Esophagus muscularis mucosa (tissue), 3 donors: Measurements from ENCODE around the gene ZCCHC9.

ENCODE experiments used
- CTCF ChIP-seq, 3 experiments: fragments of 200-600 bp in 2 of 3; fragments of 450-650 bp in 1 of 3; sonication (generic) in 2 of 3; IDR thresholded peaks; one replicate each; pipeline ENCODE4 v1.5.1; 2017 to 2019; ENCODE audit warnings: antibody characterized with exemption in 3 of 3, mild to moderate bottlenecking in 2 of 3, moderate library complexity in 1 of 3
- POLR2A ChIP-seq: fragments of 450-650 bp; IDR thresholded peaks from one replicate; pipeline ENCODE4 v1.6.1; 2017; ENCODE audit warnings: antibody characterized with exemption, moderate library complexity, mild to moderate bottlenecking, low read depth
- POLR2AphosphoS5 ChIP-seq, 2 donors: sonication (generic); formaldehyde crosslinking; IDR thresholded peaks; one replicate each; pipeline ENCODE4 v1.6.1; 2017; ENCODE audit warnings: antibody characterized with exemption in 2 of 2

GRCh38 chr5:81350507-81350906 lies 49.1 kb downstream of the ZCCHC9 start:
- no peak for TF ChIP-seq CTCF (IDR thresholded peaks at IDR 0.05)
- TF ChIP-seq POLR2A: no peak
- no peak for TF ChIP-seq POLR2AphosphoS5 (IDR thresholded peaks at IDR 0.05)
